GM12878 (cell line): ENCODE data around the gene GPC6.

Source experiments
- BMI1 ChIP-seq: fragments of 450-650 bp; IDR thresholded peaks from 2 replicates; pipeline ENCODE4 v1.6.1; 2016; ENCODE audit warnings: mild to moderate bottlenecking, moderate library complexity, borderline replicate concordance
- EGR1 ChIP-seq, 2 experiments: IDR thresholded peaks; 1 replicate in 1 of 2; 2 replicates in 1 of 2; pipeline ENCODE4 v1.6.1; 2011 to 2012; ENCODE audit warnings: low read depth in 2 of 2, low read length in 2 of 2, borderline replicate concordance in 1 of 2, mild to moderate bottlenecking in 1 of 2, moderate library complexity in 1 of 2
- EZH2 ChIP-seq: IDR thresholded peaks from 2 replicates; pipeline ENCODE4 v1.6.1; 2012; ENCODE audit warnings: low read depth, mild to moderate bottlenecking, control low read depth, inconsistent platforms, low read length, borderline replicate concordance; ENCODE audit not compliant: control insufficient read depth
- JUND ChIP-seq: IDR thresholded peaks from 2 replicates; pipeline ENCODE4 v1.6.1; 2012; ENCODE audit warnings: low read depth, mild to moderate bottlenecking, low read length, improper control_type of control experiment, moderate library complexity
- MXI1 ChIP-seq: fragments of 150-350 bp; IDR thresholded peaks from 2 replicates; pipeline ENCODE4 v1.6.1; 2011; ENCODE audit warnings: low read depth, mild to moderate bottlenecking, inconsistent platforms, low read length, improper control_type of control experiment
- PML ChIP-seq: IDR thresholded peaks from 2 replicates; pipeline ENCODE4 v1.6.1; 2012; ENCODE audit warnings: low read length, inconsistent platforms
- POLR2A ChIP-seq: IDR thresholded peaks from 2 replicates; pipeline ENCODE4 v1.6.1; 2011; ENCODE audit warnings: low read depth, mild to moderate bottlenecking, low read length
- POLR2AphosphoS5 ChIP-seq: IDR thresholded peaks from 2 replicates; pipeline ENCODE4 v1.6.1; 2011; ENCODE audit warnings: mild to moderate bottlenecking, low read length, inconsistent platforms
- RAD51 ChIP-seq: fragments of 450-650 bp; IDR thresholded peaks from 2 replicates; pipeline ENCODE4 v1.6.1; 2016; ENCODE audit warnings: moderate library complexity, mild to moderate bottlenecking, inconsistent platforms
- SREBF2 ChIP-seq: IDR thresholded peaks from 2 replicates; pipeline ENCODE4 v1.6.1; 2012; ENCODE audit warnings: mild to moderate bottlenecking, low read length
- TCF12 ChIP-seq: IDR thresholded peaks from 2 replicates; pipeline ENCODE4 v1.6.1; 2011; ENCODE audit warnings: low read depth, mild to moderate bottlenecking, low read length
- TF ChIP-seq, protein P1 (sequence below), 3 experiments: IDR thresholded peaks in 2 of 3; conservative IDR thresholded peaks in 1 of 3; 2 replicates each; pipeline ENCODE4 v1.5.1; 2011; ENCODE audit warnings: low read depth in 3 of 3, low read length in 3 of 3, mild to moderate bottlenecking in 3 of 3, control low read depth in 2 of 3, moderate library complexity in 2 of 3, inconsistent platforms in 1 of 3, mixed read lengths in 1 of 3; ENCODE audit not compliant: control insufficient read depth in 2 of 3, insufficient read depth in 1 of 3; ENCODE audit errors: extremely low read depth in 1 of 3
- TF ChIP-seq, protein P2 (sequence below): fragments of 450-650 bp; IDR thresholded peaks from 2 replicates; pipeline ENCODE4 v1.6.1; 2016; ENCODE audit warnings: mild to moderate bottlenecking, moderate library complexity, borderline replicate concordance
- TF ChIP-seq, protein P3 (sequence below): fragments of 450-650 bp; IDR thresholded peaks from 2 replicates; pipeline ENCODE4 v1.6.1; 2016; ENCODE audit warnings: mild to moderate bottlenecking

DNA sequence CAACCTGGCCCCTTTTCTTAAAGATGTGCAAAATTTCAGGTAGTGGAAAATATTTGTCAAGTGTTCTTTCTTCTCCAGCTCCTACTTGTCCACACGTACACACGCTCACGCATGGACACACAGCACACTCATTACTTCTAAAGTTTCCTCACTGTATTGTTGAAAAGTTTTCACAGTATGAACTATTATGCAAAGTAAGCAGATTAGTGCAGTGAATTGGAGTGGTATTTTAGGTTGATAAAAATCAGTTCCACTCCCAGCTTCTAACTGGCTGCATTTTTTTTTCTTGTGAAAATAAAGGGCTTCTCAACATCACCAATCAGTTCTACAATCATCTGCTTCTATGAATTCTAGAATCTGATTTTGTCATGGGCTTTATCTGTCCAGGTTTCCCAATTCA is 988.4 kb downstream of the GPC6 start:
- TF ChIP-seq EZH2 (no peak), PML (no peak), EGR1 (IDR thresholded peaks at IDR 0.05; ENCODE audit: borderline replicate concordance in 1 of 2, low read depth in 2 of 2, low read length in 2 of 2) (no peak), JUND (no peak), SREBF2 (no peak), RAD51 (no peak), MXI1 (no peak), BMI1 (no peak), TCF12 (no peak), POLR2AphosphoS5 (no peak), POLR2A (no peak)
- TF ChIP-seq, protein P1, sequence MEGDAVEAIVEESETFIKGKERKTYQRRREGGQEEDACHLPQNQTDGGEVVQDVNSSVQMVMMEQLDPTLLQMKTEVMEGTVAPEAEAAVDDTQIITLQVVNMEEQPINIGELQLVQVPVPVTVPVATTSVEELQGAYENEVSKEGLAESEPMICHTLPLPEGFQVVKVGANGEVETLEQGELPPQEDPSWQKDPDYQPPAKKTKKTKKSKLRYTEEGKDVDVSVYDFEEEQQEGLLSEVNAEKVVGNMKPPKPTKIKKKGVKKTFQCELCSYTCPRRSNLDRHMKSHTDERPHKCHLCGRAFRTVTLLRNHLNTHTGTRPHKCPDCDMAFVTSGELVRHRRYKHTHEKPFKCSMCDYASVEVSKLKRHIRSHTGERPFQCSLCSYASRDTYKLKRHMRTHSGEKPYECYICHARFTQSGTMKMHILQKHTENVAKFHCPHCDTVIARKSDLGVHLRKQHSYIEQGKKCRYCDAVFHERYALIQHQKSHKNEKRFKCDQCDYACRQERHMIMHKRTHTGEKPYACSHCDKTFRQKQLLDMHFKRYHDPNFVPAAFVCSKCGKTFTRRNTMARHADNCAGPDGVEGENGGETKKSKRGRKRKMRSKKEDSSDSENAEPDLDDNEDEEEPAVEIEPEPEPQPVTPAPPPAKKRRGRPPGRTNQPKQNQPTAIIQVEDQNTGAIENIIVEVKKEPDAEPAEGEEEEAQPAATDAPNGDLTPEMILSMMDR (IDR thresholded peaks at IDR 0.05 in 2 of 3, conservative IDR thresholded peaks at IDR 0.05 in 1 of 3; ENCODE audit: control insufficient read depth in 2 of 3, extremely low read depth in 1 of 3, insufficient read depth in 1 of 3, low read depth in 3 of 3, low read length in 3 of 3), result no peak
- TF ChIP-seq, protein P2, sequence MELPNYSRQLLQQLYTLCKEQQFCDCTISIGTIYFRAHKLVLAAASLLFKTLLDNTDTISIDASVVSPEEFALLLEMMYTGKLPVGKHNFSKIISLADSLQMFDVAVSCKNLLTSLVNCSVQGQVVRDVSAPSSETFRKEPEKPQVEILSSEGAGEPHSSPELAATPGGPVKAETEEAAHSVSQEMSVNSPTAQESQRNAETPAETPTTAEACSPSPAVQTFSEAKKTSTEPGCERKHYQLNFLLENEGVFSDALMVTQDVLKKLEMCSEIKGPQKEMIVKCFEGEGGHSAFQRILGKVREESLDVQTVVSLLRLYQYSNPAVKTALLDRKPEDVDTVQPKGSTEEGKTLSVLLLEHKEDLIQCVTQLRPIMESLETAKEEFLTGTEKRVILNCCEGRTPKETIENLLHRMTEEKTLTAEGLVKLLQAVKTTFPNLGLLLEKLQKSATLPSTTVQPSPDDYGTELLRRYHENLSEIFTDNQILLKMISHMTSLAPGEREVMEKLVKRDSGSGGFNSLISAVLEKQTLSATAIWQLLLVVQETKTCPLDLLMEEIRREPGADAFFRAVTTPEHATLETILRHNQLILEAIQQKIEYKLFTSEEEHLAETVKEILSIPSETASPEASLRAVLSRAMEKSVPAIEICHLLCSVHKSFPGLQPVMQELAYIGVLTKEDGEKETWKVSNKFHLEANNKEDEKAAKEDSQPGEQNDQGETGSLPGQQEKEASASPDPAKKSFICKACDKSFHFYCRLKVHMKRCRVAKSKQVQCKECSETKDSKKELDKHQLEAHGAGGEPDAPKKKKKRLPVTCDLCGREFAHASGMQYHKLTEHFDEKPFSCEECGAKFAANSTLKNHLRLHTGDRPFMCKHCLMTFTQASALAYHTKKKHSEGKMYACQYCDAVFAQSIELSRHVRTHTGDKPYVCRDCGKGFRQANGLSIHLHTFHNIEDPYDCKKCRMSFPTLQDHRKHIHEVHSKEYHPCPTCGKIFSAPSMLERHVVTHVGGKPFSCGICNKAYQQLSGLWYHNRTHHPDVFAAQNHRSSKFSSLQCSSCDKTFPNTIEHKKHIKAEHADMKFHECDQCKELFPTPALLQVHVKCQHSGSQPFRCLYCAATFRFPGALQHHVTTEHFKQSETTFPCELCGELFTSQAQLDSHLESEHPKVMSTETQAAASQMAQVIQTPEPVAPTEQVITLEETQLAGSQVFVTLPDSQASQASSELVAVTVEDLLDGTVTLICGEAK, result no peak
- TF ChIP-seq, protein P3, sequence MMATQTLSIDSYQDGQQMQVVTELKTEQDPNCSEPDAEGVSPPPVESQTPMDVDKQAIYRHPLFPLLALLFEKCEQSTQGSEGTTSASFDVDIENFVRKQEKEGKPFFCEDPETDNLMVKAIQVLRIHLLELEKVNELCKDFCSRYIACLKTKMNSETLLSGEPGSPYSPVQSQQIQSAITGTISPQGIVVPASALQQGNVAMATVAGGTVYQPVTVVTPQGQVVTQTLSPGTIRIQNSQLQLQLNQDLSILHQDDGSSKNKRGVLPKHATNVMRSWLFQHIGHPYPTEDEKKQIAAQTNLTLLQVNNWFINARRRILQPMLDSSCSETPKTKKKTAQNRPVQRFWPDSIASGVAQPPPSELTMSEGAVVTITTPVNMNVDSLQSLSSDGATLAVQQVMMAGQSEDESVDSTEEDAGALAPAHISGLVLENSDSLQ, result no peak
